Lower leg skin (tissue), 3 donors: Measurements from ENCODE around the gene POGLUT3.

Experiments used
- CTCF ChIP-seq, 3 donors: fragments of 450-650 bp; IDR thresholded peaks; one replicate each; pipeline ENCODE4 v1.5.1; 2016; ENCODE audit warnings: antibody characterized with exemption in 3 of 3, mild to moderate bottlenecking in 3 of 3, moderate library complexity in 2 of 3
- POLR2A ChIP-seq, 2 donors: fragments of 450-650 bp; IDR thresholded peaks; one replicate each; pipeline ENCODE4 v1.6.1; 2016 to 2017; ENCODE audit warnings: antibody characterized with exemption in 2 of 2, mild to moderate bottlenecking in 1 of 2, moderate library complexity in 1 of 2

- no peak for TF ChIP-seq CTCF (IDR thresholded peaks at IDR 0.05)
- TF ChIP-seq POLR2A (IDR thresholded peaks at IDR 0.05): no peak
Observed at GRCh38 chr11:108545909-108546501, 47.8 kb upstream of the POGLUT3 start.
